Measurements from ENCODE around the gene CTNNA2.

- TF ChIP-seq TAF1 (IDR thresholded peaks at IDR 0.05; ENCODE audit: borderline replicate concordance, low read depth, low read length) (no peak), POLR2AphosphoS5 (IDR thresholded peaks at IDR 0.05; ENCODE audit: low read depth, low read length) (no peak), POLR2A (IDR thresholded peaks at IDR 0.05; ENCODE audit: low read depth, low read length) (no peak)
These were observed 499.2 kb downstream of the CTNNA2 start for GRCh38 chr2:80012061-80012460.
